Common myeloid progenitor, CD34-positive (primary cell): Measurements from ENCODE around the gene CFAP300.

ENCODE experiments used
- CTCF ChIA-PET: fragments of 350-600 bp; sonication (Branson Sonifier 250); formaldehyde crosslinking; loops from one replicate; lab custom pipeline; 2021; ENCODE audit warnings: antibody characterized with exemption; lab: Charles Lee
- POLR2A ChIA-PET: fragments of 350-600 bp; sonication (Branson Sonifier 250); formaldehyde crosslinking; loops from one replicate; lab custom pipeline; 2021; ENCODE audit warnings: antibody characterized with exemption; lab: Charles Lee
- DNase-seq, 3 donors: peaks; one replicate each; pipeline versions ENCODE4 v3.0.0 to v3.0.0-alpha.2; 2013
- H3K27ac ChIP-seq, 2 experiments: 1 replicate in 1 of 2; 2 replicates in 1 of 2; pipeline ENCODE4 v1.7.0; 2013; ENCODE audit warnings: inconsistent platforms in 2 of 2, low read length in 2 of 2, mild to moderate bottlenecking in 2 of 2, low read depth in 1 of 2, moderate library complexity in 1 of 2; ENCODE audit not compliant: severe bottlenecking in 2 of 2, insufficient read depth in 1 of 2, poor library complexity in 1 of 2
- H3K27me3 ChIP-seq, 5 experiments: replicated peaks in 2 of 5; 1 replicate in 3 of 5; 2 replicates in 2 of 5; pipeline versions ENCODE4 v1.6.1 to v1.7.0; 2013; ENCODE audit warnings: low read length in 4 of 5, mild to moderate bottlenecking in 2 of 5, moderate library complexity in 2 of 5, inconsistent platforms in 1 of 5; ENCODE audit not compliant: insufficient read depth in 5 of 5, control insufficient read depth in 4 of 5
- H3K36me3 ChIP-seq, 4 experiments: 1 replicate in 2 of 4; 2 replicates in 2 of 4; pipeline versions ENCODE4 v1.6.1 to v1.7.0; 2013; ENCODE audit warnings: low read length in 3 of 4, control low read depth in 1 of 4, mild to moderate bottlenecking in 1 of 4; ENCODE audit not compliant: control insufficient read depth in 4 of 4, insufficient read depth in 4 of 4
- H3K4me1 ChIP-seq, 4 experiments: 1 replicate in 3 of 4; 2 replicates in 1 of 4; pipeline versions ENCODE4 v1.6.1 to v1.7.1; 2013; ENCODE audit warnings: low read length in 3 of 4, mild to moderate bottlenecking in 3 of 4, control low read depth in 1 of 4, inconsistent platforms in 1 of 4, moderate library complexity in 1 of 4; ENCODE audit not compliant: control insufficient read depth in 4 of 4, insufficient read depth in 4 of 4; ENCODE audit errors: control extremely low read depth in 1 of 4
- H3K4me3 ChIP-seq, 7 experiments: 1 replicate in 4 of 7; 2 replicates in 3 of 7; pipeline versions ENCODE4 v1.5.1 to v1.7.0; 2013; ENCODE audit warnings: mild to moderate bottlenecking in 7 of 7, low read length in 6 of 7, moderate library complexity in 6 of 7, inconsistent platforms in 2 of 7, low read depth in 2 of 7, control low read depth in 1 of 7; ENCODE audit not compliant: insufficient read depth in 4 of 7, control insufficient read depth in 1 of 7; ENCODE audit errors: extremely low read depth in 1 of 7
- H3K9me3 ChIP-seq, 5 experiments: 1 replicate in 4 of 5; 2 replicates in 1 of 5; pipeline versions ENCODE4 v1.6.1 to v1.7.1; 2013; ENCODE audit warnings: low read length in 4 of 5, mild to moderate bottlenecking in 2 of 5, inconsistent platforms in 1 of 5, low read depth in 1 of 5, moderate library complexity in 1 of 5; ENCODE audit not compliant: control insufficient read depth in 4 of 5, insufficient read depth in 2 of 5; ENCODE audit errors: control extremely low read depth in 1 of 5
- WGBS: methylation state at CpG from one replicate; pipeline ENCODE4 v1.1.5; 2013; ENCODE audit not compliant: insufficient coverage; 5-methylcytosine and 5-hydroxymethylcytosine counted together

The CFAP300 gene

GRCh38 chr11:102112509-102112821, 65.2 kb downstream of the CFAP300 start:
- Histone ChIP-seq H3K27me3 (peaks cover 24 to 95% (median 49%) of the 10 kb centered on the region in 5 experiments), H3K27ac (no peak overlapping the region), H3K4me1 (peaks cover 0 to 22% (median 15%) of the 10 kb centered on the region in 4 experiments), H3K9me3 (no peaks in the 10 kb centered on the region), H3K36me3 (no peaks in the 10 kb centered on the region), H3K4me3 (no peak overlapping the region)
- CTCF ChIA-PET, result no interaction called here
- DNase-seq, result peak in 1 of 3 donors; percentile 16
- POLR2A ChIA-PET, result no interaction called here
- 0% methylated on average over 1 of the region's 5 CpGs for WGBS

GRCh38 chr11:102114032-102114431, 66.8 kb downstream of the CFAP300 start:
- Histone ChIP-seq H3K27me3 (peaks cover 17 to 89% (median 36%) of the 10 kb centered on the region in 5 experiments), H3K4me3 (no peak overlapping the region), H3K4me1 (peaks cover 0 to 22% (median 15%) of the 10 kb centered on the region in 4 experiments), H3K27ac (no peak overlapping the region), H3K36me3 (no peaks in the 10 kb centered on the region), H3K9me3 (no peaks in the 10 kb centered on the region)
- ChIA-PET CTCF (interaction anchor here (1.5 kb wide), 1 partner anchor 12 kb away, joined by 4 read pairs; no protein-coding TSS in a partner anchor), POLR2A (no interaction called here)
- no peak for DNase-seq
- WGBS, result 78% methylated on average over 2 of the region's 4 CpGs

- H3K27ac ChIP-seq, result no peak overlapping the region
- H3K27me3 ChIP-seq, result peaks cover 15 to 91% (median 35%) of the 10 kb centered on the region in 5 experiments
- ChIA-PET CTCF (interaction anchor here (1.5 kb wide), 1 partner anchor 10 kb away, joined by 4 read pairs; no protein-coding TSS in a partner anchor), POLR2A (no interaction called here)
- H3K36me3 ChIP-seq, result no peaks in the 10 kb centered on the region
- no peak for DNase-seq
- no peaks in the 10 kb centered on the region for H3K9me3 ChIP-seq
- H3K4me1 ChIP-seq, result peaks cover 0 to 14% (median 6%) of the 10 kb centered on the region in 4 experiments
- no peak overlapping the region for H3K4me3 ChIP-seq
Measured at GRCh38 chr11:102115557-102115956, 68.3 kb downstream of the CFAP300 start.

- H3K27me3 ChIP-seq, result peaks cover 15 to 91% (median 40%) of the 10 kb centered on the region in 5 experiments
- WGBS, result 88% methylated on average over 1 of the region's 2 CpGs
- ChIA-PET CTCF (no interaction called here), POLR2A (no interaction called here)
- peaks cover 0 to 6% (median 0%) of the 10 kb centered on the region in 4 experiments for H3K4me1 ChIP-seq
- H3K36me3 ChIP-seq, result no peaks in the 10 kb centered on the region
- no peak for DNase-seq
- no peaks in the 10 kb centered on the region for H3K9me3 ChIP-seq
- H3K4me3 ChIP-seq, result no peak overlapping the region
- H3K27ac ChIP-seq, result no peak overlapping the region
Measured at GRCh38 chr11:102116453-102117205, 69.4 kb downstream of the CFAP300 start.

- H3K27ac ChIP-seq, result no peak overlapping the region
- H3K4me3 ChIP-seq, result no peak overlapping the region
Measured at GRCh38 chr11:102117472-102118113, 70.4 kb downstream of the CFAP300 start.

GRCh38 chr11:102118937-102119336, 71.7 kb downstream of the CFAP300 start:
- POLR2A ChIA-PET, result no interaction called here
- Histone ChIP-seq H3K4me3 (no peak overlapping the region), H3K9me3 (peaks cover 0 to 7% (median 5%) of the 10 kb centered on the region in 5 experiments), H3K27me3 (peaks cover 8 to 84% (median 29%) of the 10 kb centered on the region in 5 experiments), H3K27ac (no peak overlapping the region), H3K36me3 (no peaks in the 10 kb centered on the region), H3K4me1 (no peaks in the 10 kb centered on the region)
- DNase-seq, result no peak
- WGBS, result 67% methylated on average over 1 of the region's 3 CpGs
- CTCF ChIA-PET, result no interaction called here

More at GRCh38 chr11:102117472-102118113, 70.4 kb downstream of the CFAP300 start:
- Histone ChIP-seq H3K36me3 (no peaks in the 10 kb centered on the region), H3K9me3 (peaks cover 0 to under 1% (median 0%) of the 10 kb centered on the region in 5 experiments), H3K27me3 (peaks cover 9 to 91% (median 31%) of the 10 kb centered on the region in 5 experiments), H3K4me1 (no peaks in the 10 kb centered on the region)
- ChIA-PET POLR2A (no interaction called here), CTCF (no interaction called here)
- WGBS, result 25% methylated on average over 2 of the region's 4 CpGs
- DNase-seq, result peak in 1 of 3 donors; percentile 20

GRCh38 chr11:102119997-102120396, 72.8 kb downstream of the CFAP300 start:
- no peaks in the 10 kb centered on the region for H3K36me3 ChIP-seq
- peaks cover 8 to 78% (median 23%) of the 10 kb centered on the region in 5 experiments for H3K27me3 ChIP-seq
- POLR2A ChIA-PET, result interaction anchor here (0.5 kb wide), 1 partner anchor 25 kb away, joined by 3 read pairs; no protein-coding TSS in a partner anchor
- no peak overlapping the region for H3K27ac ChIP-seq
- H3K9me3 ChIP-seq, result peaks cover 0 to 14% (median 7%) of the 10 kb centered on the region in 5 experiments
- no peaks in the 10 kb centered on the region for H3K4me1 ChIP-seq
- no peak for DNase-seq
- 57% methylated on average over 2 of the region's 4 CpGs for WGBS
- CTCF ChIA-PET, result no interaction called here
- no peak overlapping the region for H3K4me3 ChIP-seq
